ENCODE data around the gene ECPAS.
A peak's percentile ranks its signal among the peaks of the same experiment; 100 is the strongest.
"Not testable (repeated sequence)": the region's sequence is repeated elsewhere in the genome, so short reads cannot be mapped to it uniquely, and the experiment has no call there.

The ECPAS gene

DNA sequence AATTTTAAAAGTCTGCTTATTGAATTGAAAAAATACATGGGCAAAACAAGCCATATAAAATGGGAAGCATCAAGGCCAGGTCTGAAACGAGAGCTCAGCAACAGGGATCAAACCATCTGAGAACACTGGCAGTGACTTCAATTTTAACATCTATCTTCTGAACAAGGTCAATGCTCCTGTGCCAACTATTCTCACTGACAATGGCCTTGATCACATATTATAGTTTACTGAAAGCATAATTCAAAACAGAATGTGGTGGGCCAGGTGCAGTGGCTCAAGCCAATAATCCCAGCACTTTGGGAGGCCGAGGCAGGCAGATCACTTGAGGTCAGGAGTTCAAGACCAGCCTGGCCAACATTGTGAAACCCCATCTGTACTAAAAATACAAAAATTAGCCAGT, 9.0 kb downstream of the ECPAS start:
- no peak for DNase-seq

DNA sequence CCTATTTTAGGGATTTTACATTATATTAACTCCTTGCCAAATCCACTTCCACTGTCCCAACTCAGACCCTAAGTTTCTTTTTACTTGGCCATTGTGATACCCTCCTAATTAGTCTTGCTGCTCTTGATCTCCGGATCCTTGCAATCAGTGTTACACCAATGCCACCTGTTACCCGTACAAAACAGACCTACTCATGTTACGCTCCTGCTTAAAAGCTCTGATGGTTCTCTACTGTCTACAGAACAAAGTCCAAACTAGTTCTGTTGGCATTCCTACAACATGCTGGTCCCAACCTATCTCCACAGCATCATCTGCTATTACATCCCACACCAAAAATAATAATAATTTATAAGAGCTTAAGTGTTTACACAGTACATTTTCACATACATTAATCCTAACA, 9.8 kb downstream of the ECPAS start:
- DNase-seq: no peak

GRCh38 chr9:111467778-111468367, 16.3 kb downstream of the ECPAS start:
- no peak for DNase-seq

- DNase-seq: no peak
Observed at GRCh38 chr9:111463048-111463447, 21.1 kb downstream of the ECPAS start.

DNA sequence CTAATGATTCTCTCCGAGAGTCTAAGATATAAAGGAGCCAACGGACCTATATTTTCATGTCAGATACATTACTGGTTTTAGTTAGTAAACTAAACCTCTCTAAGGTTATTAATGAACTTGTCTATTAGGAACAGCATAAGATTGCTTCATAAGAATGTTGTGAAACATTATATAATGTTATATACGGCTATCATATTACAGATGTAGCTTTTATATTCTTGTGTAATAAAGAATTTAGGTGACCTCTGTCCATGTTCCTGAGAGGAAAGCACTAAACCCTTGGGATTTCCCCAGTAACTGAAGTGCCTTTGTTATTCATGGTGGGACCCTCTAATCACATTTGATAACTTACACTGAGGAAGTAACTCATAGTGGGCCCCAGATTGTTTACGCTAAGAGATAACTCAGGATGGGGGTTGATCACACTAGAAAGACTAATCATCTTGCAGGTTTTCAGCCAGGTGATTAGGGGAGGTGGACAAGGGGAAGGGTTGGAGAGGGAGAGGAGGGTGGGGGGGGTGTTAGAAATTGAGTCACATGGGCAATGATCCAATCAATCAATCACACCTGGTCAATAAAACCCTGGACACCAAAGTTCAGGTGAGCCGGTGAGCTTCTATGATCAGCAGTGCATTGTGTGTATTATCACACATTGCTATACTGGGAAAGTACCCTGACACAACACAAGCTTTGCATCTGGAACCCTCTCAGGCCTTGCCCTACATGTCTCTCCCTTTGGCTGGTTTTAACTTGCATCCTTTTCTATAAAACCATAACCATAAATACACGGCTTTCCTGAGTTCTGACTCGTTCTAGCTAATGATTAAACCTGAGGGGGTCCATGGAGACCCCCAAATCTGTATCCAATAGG, 25.8 kb downstream of the ECPAS start:
- DNase-seq: no peak

GRCh38 chr9:111456529-111456928, 27.7 kb downstream of the ECPAS start:
- DNase-seq: no peak

DNA sequence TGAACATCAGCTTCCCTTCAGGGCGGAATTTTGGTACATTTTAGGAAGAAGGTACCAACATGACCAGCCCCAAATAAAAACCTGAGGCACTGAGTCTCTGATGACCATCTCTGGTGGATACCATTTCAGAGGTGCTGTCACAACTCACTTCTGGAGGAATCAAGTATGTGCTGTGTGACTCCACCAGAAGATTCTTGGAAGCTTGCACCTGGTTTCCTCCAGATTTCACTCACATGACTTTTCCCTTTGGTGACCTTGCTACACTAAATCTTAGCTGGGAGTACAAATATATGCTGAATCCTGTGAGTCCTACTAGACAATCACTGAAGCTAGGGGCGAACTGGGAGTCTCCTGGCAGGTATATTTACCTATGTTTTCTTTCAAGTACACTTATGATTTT, 28.5 kb downstream of the ECPAS start:
- DNase-seq: no peak

DNA sequence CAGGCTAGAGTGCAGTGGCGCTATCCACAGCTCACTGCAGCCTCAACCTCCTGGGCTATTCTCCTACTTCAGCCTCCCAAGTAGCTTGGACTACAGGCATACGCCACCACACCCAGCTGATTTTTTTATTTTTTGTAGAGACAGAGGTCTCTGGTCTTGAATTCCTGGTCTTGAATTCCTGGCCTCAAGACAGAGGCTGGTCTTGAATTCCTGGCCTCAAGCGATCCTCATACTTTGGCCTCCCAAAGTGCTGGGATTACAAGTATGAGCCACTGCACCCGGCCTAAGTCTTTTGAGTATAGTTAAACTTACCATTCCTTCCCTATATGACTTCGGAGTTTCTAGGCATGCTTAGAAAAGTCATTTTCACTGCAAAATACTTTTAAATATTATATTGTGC, 29.4 kb downstream of the ECPAS start:
- no peak for DNase-seq

- no peak for DNase-seq
Observed at GRCh38 chr9:111451570-111451969, 32.6 kb downstream of the ECPAS start.

GRCh38 chr9:111450124-111450523, 34.1 kb downstream of the ECPAS start:
- no peak for DNase-seq

- no peak for DNase-seq
Observed at GRCh38 chr9:111449705-111450104, 34.5 kb downstream of the ECPAS start.

DNA sequence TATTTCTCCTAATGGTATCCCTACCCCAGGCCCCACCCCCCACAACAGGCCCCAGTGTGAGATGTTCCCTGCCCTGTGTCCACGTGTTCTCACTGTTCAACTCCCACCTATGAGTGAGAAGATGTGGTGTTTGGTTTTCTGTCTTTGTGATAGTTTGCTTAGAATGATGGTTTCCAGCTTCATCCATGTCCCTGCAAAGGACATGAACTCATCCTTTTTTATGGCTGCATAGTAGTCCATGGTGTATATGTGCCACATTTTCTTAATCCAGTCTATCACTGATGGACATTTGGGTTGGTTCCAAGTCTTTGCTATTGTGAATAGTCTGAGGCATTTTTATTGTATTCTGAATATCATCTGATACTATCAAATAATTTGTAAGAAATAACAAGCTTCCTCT, 38.4 kb downstream of the ECPAS start:
- DNase-seq: not testable (repeated sequence)

GRCh38 chr9:111443454-111443853, 40.7 kb downstream of the ECPAS start:
- DNase-seq: no peak

DNA sequence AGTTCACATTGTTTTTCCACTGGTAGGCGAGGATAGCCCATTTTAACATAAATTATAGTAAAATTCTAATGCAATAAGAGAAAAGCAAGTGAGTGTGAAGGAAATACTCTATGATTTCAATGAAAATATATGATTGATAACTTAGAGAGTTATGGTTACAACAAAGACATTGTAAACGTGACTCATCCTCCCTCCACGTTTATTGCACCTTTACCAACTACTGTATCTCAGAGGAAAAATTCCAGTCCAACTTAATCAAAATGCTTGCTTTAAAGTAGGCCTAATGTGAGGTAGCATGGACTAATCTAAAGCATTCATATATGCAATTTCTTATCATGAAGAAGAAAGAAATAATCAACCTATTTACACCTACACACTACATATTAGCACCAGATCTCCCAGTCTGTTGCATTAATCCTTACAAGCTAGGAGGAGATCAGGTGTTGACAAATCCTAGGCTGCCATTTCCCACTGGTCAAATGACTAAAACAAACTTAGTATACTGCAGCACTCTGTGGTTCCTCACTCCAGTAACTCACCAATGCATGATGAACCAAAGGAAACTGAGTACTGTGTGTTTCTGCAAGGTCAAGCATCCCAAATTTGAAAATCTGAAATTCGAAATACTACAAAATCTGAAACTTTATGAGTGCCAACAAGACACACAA, 41.7 kb downstream of the ECPAS start:
- no peak for DNase-seq

GRCh38 chr9:111440226-111440625, 44.0 kb downstream of the ECPAS start:
- no peak for DNase-seq

DNA sequence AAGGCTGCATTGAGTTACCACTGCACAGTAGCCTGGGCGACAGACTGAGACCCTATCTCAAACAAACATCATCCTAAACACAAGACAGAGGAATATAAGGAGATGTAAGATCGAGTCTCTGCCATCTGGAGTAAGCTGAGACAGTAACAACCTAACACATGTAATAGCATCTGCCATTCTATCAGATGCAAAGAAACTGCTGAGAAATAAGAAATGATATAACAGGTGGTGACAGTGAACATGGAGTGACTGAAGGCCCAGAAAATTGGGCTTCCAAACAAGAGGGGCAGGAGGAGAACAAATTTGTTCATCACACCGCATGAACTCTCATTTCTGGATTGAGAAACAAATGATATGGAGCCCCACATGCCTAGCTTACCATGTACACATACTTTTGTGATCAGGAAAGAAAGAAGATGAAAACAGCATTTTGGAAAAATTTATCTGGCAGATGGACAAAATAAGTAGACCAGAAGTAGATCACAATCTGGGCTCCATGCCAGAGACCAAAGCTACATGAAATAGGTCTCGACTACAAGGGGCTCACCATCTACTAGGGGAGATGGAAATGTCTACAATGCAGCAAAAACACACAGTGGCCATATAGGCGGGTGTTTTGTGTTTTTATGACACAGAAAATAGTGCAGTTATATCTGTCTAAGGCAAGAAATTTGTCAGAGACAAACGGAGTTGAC, 45.5 kb downstream of the ECPAS start:
- DNase-seq: no peak

- no peak for DNase-seq
Observed at GRCh38 chr9:111436571-111436970, 47.6 kb downstream of the ECPAS start.

DNA sequence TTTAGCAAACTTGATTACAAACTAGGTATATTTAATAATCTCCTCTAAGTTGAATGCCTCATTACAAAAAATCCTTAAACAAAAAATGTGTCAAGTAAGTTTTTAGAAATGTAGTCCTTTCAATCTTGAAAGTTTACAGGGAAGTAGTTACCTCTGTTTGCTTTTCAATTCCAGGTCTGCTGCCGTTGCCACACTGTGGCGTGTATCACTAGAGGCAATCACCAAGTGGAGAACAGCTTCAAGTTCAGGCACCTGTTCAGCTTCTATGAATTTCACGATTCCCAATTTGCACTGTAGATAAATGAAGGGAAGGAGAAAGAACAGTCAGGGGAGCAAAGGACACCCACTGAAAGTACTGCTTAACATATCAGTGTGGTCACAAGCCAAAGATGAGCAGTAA, 51.1 kb downstream of the ECPAS start:
- DNase-seq: no peak

DNA sequence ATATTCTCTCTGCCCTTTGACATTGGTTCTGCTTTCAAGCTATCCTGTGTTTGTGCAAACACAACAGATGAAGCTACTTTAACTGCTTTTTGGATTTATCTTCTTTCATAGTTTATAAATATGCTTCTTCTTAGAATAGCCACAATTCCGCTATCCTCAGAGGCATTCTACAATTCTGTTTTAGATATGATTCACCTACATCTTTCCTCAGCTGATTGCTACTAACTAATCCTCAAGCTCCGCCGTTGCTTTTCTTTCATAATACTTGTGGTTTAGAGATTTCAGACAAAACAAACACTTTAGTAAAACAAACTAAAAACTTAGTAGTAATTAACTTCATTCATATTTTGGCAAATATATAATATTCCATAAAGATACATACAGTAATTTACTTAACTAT, 52.5 kb downstream of the ECPAS start:
- no peak for DNase-seq

DNA sequence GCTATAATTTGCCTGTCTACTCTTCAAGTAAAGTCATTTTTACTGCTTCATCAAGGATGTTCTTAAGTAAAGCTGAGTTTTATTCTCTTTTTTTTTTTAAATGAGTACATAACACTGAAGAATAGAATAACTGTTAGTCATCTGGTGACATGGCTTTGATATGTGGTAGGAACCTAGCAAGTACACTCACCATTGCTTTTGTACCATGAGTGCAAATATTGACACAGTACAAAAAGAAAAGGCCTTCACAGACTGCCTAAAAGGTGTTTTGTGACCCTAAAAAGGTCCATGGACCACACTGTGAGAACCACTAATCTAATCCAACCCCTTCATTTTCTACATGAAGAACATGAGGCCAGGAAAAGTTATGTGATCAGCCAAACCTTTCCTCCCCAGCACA, 55.0 kb downstream of the ECPAS start:
- DNase-seq: peak; percentile 2

DNA sequence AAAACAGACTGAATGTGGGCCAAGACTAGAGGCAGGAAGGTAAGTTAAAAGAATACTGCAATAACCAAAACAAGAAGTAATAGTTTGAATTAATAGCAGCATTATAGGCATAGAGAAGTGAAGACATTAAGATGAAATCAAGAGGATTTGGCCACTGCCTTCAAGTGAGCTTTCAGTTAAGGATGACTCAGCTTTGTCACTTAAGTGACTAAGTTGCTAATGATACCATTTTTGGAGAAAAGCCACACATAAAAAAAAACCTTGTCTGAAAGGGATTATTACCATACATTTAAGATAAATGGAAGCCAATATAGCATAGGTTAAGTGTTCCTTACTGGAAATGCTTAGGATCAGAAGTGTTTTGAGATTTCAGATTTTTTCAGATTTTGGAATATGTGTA, 57.0 kb downstream of the ECPAS start:
- peak; percentile 58 for DNase-seq

DNA sequence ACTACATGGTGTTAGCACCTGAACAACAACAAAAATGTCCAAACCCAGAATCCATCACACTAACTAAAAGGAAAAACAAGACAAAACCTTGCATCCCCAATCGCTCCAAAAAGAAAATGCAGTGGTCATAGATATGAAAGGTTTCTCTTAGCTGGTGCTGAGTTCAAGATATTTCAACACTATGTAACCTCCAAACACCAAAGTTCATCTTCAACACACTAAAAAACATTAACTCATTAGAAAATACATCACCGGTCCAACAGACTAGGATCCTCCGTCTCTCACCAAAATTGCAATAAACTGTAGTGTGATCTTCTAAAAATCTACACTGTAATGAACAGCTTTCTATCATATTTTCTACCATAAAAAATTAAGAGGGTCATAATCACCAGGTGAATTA, 60.8 kb downstream of the ECPAS start:
- DNase-seq: no peak

- DNase-seq: no peak
Observed at GRCh38 chr9:111414406-111414805, 69.8 kb downstream of the ECPAS start.

DNA sequence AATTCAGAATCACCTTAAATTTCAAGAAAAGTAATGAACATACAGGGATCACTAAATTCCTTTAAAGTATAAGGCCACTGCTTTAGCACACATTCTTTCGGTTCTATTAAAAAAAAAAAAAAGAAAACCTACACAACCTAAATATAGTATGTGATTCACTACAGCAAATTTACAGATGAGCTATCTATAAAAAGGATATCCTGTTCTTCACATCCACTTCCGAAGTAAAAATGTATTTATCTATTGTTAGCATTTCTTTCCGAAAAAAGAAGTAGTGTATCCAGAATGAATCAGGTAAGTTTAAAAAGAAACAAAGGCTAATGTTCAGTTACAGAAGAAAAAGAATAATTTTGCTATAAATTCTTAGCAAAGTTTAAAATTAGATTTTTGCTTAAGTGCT, 70.2 kb downstream of the ECPAS start:
- no peak for DNase-seq
